ENCODE measurements around the gene WSCD2.

WSCD2 gene

DNA sequence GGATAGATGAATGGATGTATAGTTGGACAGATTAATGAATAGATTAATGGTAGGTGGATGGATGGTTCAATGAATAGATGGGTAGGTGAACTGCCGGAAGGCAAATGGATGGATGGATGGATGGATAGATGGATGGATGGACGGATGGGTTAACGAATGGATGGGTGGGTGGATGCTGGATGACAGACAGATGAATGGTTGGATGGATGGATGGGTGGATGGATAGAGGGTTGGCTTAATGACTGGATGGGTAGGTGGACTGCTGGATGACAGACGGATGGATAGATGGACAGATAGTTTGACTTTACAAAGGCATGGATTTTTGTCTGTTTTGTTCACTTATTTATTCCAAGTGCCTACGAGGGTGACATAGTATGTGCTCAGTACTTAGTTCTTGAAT, 64.4 kb downstream of the WSCD2 start:
- no peak for FAIRE-seq
- no peak for TF ChIP-seq POLR2A (IDR thresholded peaks at IDR 0.05; ENCODE audit: low read depth, low read length)
- no peak for DNase-seq (ENCODE audit: insufficient read length, low spot score)

GRCh38 chr12:108193917-108194316, 64.8 kb downstream of the WSCD2 start:
- no peak for FAIRE-seq
- TF ChIP-seq POLR2A (IDR thresholded peaks at IDR 0.05; ENCODE audit: low read depth, low read length), result no peak
- peak; percentile 44 for DNase-seq (ENCODE audit: insufficient read length, low spot score)

GRCh38 chr12:108194585-108194984, 65.5 kb downstream of the WSCD2 start:
- no peak for DNase-seq (ENCODE audit: insufficient read length, low spot score)
- TF ChIP-seq POLR2A (IDR thresholded peaks at IDR 0.05; ENCODE audit: low read depth, low read length), result no peak
- FAIRE-seq, result no peak

GRCh38 chr12:108196319-108196718, 67.2 kb downstream of the WSCD2 start:
- TF ChIP-seq POLR2A (IDR thresholded peaks at IDR 0.05; ENCODE audit: low read depth, low read length), result no peak
- DNase-seq (ENCODE audit: insufficient read length, low spot score), result no peak
- no peak for FAIRE-seq

DNA sequence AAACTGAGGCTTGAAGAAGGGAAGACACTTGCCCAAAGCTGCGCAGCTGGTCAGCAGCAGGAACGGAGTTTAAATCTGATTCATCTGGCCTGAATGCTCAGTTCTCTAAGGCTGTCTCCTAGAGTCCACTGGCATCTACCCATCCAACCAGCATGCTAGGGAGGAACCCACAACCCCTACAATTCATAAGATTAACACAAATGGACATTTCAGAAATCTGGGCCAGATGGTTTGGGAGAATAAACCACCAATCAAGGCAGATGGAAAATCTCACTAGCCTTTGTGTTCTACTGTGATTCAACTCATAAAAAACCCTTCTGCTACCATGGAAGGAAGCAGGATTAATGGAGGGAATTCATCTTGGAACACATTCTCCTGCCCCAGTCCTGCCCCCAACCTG, 67.8 kb downstream of the WSCD2 start:
- no peak for FAIRE-seq
- no peak for DNase-seq (ENCODE audit: insufficient read length, low spot score)
- TF ChIP-seq POLR2A (IDR thresholded peaks at IDR 0.05; ENCODE audit: low read depth, low read length), result no peak

DNA sequence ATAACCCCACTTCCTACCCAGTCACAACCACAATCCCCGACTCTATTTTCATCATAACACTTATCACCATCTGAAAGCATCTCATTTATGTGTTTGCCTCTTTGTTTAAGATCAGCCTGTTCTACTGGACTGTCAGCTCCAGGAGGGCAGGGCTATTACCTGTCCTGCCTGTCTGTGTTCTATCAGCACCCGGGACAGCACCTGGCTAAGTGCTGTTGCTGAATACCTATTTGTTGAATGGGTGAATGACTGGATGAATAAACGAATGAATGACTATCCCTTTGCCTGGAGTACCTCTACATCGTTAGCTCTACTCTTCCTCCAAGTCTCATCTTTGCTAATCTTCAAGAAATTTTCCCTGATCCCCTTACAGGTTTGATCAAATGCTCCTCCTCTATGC, 69.0 kb downstream of the WSCD2 start:
- no peak for FAIRE-seq
- no peak for TF ChIP-seq POLR2A (IDR thresholded peaks at IDR 0.05; ENCODE audit: low read depth, low read length)
- DNase-seq (ENCODE audit: insufficient read length, low spot score), result no peak

GRCh38 chr12:108199106-108199505, 70.0 kb downstream of the WSCD2 start:
- TF ChIP-seq POLR2A (IDR thresholded peaks at IDR 0.05; ENCODE audit: low read depth, low read length), result no peak
- DNase-seq (ENCODE audit: insufficient read length, low spot score) (no peak), FAIRE-seq (no peak)

DNA sequence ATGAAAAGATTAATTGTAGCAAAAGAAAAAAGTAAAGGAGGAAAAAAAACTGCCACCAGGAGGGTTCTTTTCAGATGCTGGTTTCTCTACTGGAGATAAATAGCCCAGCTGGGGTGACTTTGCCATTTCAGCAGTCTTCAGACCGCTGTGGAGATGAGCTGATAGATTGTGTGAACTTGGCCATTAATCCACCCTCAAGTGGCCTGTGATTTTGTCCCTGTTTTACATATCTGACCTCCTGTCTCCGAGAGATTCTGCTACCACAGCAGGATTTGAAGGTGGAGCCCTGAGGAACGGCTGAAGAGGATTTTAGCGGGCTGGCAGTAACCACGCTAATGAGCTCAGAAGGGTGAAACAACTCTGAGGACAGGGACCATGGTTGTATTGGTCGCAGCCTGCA, 72.7 kb downstream of the WSCD2 start:
- FAIRE-seq (no peak), DNase-seq (ENCODE audit: insufficient read length, low spot score) (no peak)
- TF ChIP-seq POLR2A (IDR thresholded peaks at IDR 0.05; ENCODE audit: low read depth, low read length), result no peak

DNA sequence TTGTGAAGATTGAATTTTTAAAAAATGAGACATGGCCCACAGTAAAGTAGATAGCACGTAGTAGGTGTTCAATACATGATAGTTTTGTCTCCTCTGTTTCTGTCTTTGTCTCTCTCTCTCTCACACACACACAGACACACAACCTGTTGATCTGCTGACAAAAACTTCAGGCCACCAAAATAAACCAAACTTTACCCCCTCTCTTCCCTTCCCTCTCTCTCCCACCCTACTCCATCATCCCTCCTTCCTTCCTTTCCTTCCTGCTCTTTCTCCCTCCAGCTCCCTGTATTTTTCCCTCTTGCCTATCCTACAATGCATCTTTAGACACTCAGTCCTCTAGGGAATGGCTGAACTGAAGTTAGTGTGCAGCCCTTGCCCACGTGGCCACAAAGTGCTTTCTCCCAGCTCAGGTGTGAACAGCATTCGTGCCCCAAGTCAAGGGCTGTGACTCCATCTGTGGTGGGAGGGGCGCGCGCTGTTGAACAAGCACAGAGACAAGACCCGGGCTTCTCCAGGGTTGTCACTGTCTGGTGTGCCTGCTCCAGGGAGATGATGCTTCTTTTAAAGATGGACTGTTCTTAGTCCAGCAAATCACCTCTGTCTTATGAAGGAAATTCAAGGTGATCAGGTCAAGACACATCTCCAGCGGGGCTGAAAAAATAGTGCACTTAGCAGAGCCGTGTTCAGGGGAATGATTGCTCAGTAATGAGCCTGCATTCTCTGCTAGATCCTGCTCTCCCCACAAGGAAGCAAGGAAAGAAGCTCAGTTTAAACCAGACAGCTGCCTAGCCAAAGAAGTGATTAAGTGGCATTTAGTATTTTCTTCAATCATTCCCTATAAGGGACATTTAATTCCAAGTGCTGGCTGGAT, 75.3 kb downstream of the WSCD2 start:
- FAIRE-seq (no peak), DNase-seq (ENCODE audit: insufficient read length, low spot score) (no peak)
- no peak for TF ChIP-seq POLR2A (IDR thresholded peaks at IDR 0.05; ENCODE audit: low read depth, low read length)

GRCh38 chr12:108205864-108206263, 76.8 kb downstream of the WSCD2 start:
- TF ChIP-seq POLR2A (IDR thresholded peaks at IDR 0.05; ENCODE audit: low read depth, low read length), result no peak
- DNase-seq (ENCODE audit: insufficient read length, low spot score) (no peak), FAIRE-seq (no peak)

- FAIRE-seq, result no peak
- no peak for TF ChIP-seq POLR2A (IDR thresholded peaks at IDR 0.05; ENCODE audit: low read depth, low read length)
Observed at GRCh38 chr12:108207791-108208730, 79.0 kb downstream of the WSCD2 start.

GRCh38 chr12:108210001-108210400, 80.9 kb downstream of the WSCD2 start:
- FAIRE-seq (no peak), DNase-seq (ENCODE audit: insufficient read length, low spot score) (no peak)
- TF ChIP-seq POLR2A (IDR thresholded peaks at IDR 0.05; ENCODE audit: low read depth, low read length), result no peak

More at GRCh38 chr12:108207791-108208730, 79.0 kb downstream of the WSCD2 start:
- DNase-seq (ENCODE audit: insufficient read length, low spot score), result no peak

DNA sequence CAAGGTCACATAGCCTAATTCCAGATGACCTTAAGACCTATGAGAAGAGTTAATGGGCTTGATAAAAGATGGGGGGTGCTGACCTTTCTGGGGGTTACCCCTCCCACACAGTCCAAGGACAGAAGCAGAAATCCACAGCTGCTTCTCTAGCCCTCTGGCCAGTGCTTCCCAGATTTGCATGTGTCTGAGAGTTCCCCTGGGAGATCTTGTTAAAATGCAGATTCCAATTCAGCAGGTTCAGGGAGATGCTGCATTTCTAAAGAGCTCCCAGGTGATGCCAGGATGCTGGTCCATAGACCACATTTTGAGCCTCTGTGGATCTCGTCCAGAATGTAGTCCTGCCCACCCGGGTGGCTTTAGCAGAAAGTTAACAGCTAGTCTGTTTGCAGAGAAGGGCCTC, 82.1 kb downstream of the WSCD2 start:
- FAIRE-seq (no peak), DNase-seq (ENCODE audit: insufficient read length, low spot score) (no peak)
- TF ChIP-seq POLR2A (IDR thresholded peaks at IDR 0.05; ENCODE audit: low read depth, low read length), result no peak

DNA sequence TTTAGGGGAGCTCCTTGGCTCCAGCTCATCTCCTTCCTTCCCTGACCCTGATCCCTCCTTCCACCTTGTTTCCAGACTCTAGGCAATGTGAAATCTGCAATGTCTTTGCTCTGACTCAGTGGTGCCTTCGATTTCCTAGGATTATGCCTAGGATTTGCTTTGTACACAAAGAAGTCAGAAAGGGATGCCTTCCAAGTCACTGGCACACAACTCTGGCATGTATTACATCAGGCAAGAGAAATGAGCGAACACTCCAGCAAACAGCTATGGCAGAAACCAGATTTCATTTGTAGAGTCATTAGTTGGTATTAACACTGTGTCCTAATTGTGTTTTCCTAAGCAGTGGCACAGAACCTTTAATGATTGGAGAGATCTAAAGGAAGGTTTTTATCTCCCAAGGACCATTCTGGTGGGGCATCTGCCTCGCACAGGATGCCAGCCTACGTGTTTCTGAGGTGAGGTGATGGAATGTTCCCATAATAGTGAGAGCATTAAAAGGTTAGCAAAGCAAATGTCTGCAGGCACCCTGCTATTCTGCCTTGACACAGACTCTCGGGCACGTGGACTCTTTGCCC, 84.9 kb downstream of the WSCD2 start:
- DNase-seq (ENCODE audit: insufficient read length, low spot score) (no peak), FAIRE-seq (no peak)
- TF ChIP-seq POLR2A (IDR thresholded peaks at IDR 0.05; ENCODE audit: low read depth, low read length), result no peak
